ENCODE data around the gene TSEN2.
"Not testable (repeated sequence)": the region's sequence is repeated elsewhere in the genome, so short reads cannot be mapped to it uniquely, and the experiment has no call there.

The TSEN2 gene

GRCh38 chr3:12507591-12508281, 23.5 kb downstream of the TSEN2 start:
- DNase-seq, result no peak

GRCh38 chr3:12508291-12508700, 24.0 kb downstream of the TSEN2 start:
- no peak for DNase-seq

GRCh38 chr3:12509466-12509865, 25.2 kb downstream of the TSEN2 start:
- no peak for DNase-seq

GRCh38 chr3:12512534-12513118, 28.3 kb downstream of the TSEN2 start:
- no peak for DNase-seq

- no peak for DNase-seq
Measured at GRCh38 chr3:12513694-12514446, 29.6 kb downstream of the TSEN2 start.

- no peak for DNase-seq
Measured at GRCh38 chr3:12515631-12516030, 31.4 kb downstream of the TSEN2 start.

GRCh38 chr3:12516873-12517272, 32.6 kb downstream of the TSEN2 start:
- DNase-seq, result no peak

GRCh38 chr3:12518261-12519028, 34.2 kb downstream of the TSEN2 start:
- no peak for DNase-seq

GRCh38 chr3:12521010-12521409, 36.7 kb downstream of the TSEN2 start:
- DNase-seq, result no peak

GRCh38 chr3:12522721-12523120, 38.4 kb downstream of the TSEN2 start:
- no peak for DNase-seq

GRCh38 chr3:12527757-12528143, 43.5 kb downstream of the TSEN2 start:
- DNase-seq, result no peak

- no peak for DNase-seq
Measured at GRCh38 chr3:12532182-12532581, 47.9 kb downstream of the TSEN2 start.

GRCh38 chr3:12536423-12536822, 52.1 kb downstream of the TSEN2 start:
- DNase-seq, result no peak

GRCh38 chr3:12541625-12542024, 57.3 kb downstream of the TSEN2 start:
- no peak for DNase-seq

GRCh38 chr3:12543497-12543896, 59.2 kb downstream of the TSEN2 start:
- DNase-seq, result not testable (repeated sequence)

GRCh38 chr3:12544652-12545472, 60.6 kb downstream of the TSEN2 start:
- DNase-seq, result no peak

- DNase-seq, result no peak
Measured at GRCh38 chr3:12545473-12545791, 61.2 kb downstream of the TSEN2 start, which contains the start of gene MKRN2OS. MKRN2OS (minus strand) TSS chr3:12545499; CDS start chr3:12545464, 35 bp downstream.

GRCh38 chr3:12549971-12550760, 65.9 kb downstream of the TSEN2 start:
- DNase-seq, result no peak

- no peak for DNase-seq
Measured at GRCh38 chr3:12553921-12554391, 69.7 kb downstream of the TSEN2 start.

- no peak for DNase-seq
Measured at GRCh38 chr3:12556314-12556689, 72.0 kb downstream of the TSEN2 start.

- peak; percentile 86 for DNase-seq
Measured at GRCh38 chr3:12556690-12557472, 72.6 kb downstream of the TSEN2 start, which contains the start of gene MKRN2. MKRN2 (plus strand) TSS chr3:12557087; CDS start chr3:12557151, 64 bp downstream.
